ENCODE data around the gene OMP.

OMP gene

GRCh38 chr11:77081976-77082836 lies 20.4 kb upstream of the OMP start:
- no peak for DNase-seq (ENCODE audit: low read depth)
- H3K4me3 ChIP-seq (ENCODE audit: low read depth, low read length): no peak overlapping the region
- no peak for TF ChIP-seq CTCF (IDR thresholded peaks at IDR 0.05; ENCODE audit: low read depth, low read length, missing control alignments)

- no peak for TF ChIP-seq CTCF (IDR thresholded peaks at IDR 0.05; ENCODE audit: low read depth, low read length, missing control alignments)
- no peak overlapping the region for H3K4me3 ChIP-seq (ENCODE audit: low read depth, low read length)
- DNase-seq (ENCODE audit: low read depth): no peak
These were observed 19.6 kb upstream of the OMP start for GRCh38 chr11:77082838-77083565.

GRCh38 chr11:77083566-77084245 lies 18.9 kb upstream of the OMP start:
- TF ChIP-seq CTCF (IDR thresholded peaks at IDR 0.05; ENCODE audit: low read depth, low read length, missing control alignments): no peak
- no peak overlapping the region for H3K4me3 ChIP-seq (ENCODE audit: low read depth, low read length)
- no peak for DNase-seq (ENCODE audit: low read depth)

GRCh38 chr11:77084581-77085191 lies 18.0 kb upstream of the OMP start:
- no peak for DNase-seq (ENCODE audit: low read depth)
- no peak overlapping the region for H3K4me3 ChIP-seq (ENCODE audit: low read depth, low read length)
- TF ChIP-seq CTCF (IDR thresholded peaks at IDR 0.05; ENCODE audit: low read depth, low read length, missing control alignments): no peak

- no peak overlapping the region for H3K4me3 ChIP-seq (ENCODE audit: low read depth, low read length)
- TF ChIP-seq CTCF (IDR thresholded peaks at IDR 0.05; ENCODE audit: low read depth, low read length, missing control alignments): no peak
- no peak for DNase-seq (ENCODE audit: low read depth)
These were observed 17.0 kb upstream of the OMP start for GRCh38 chr11:77085652-77086051.

- H3K4me3 ChIP-seq (ENCODE audit: low read depth, low read length): no peak overlapping the region
- no peak for TF ChIP-seq CTCF (IDR thresholded peaks at IDR 0.05; ENCODE audit: low read depth, low read length, missing control alignments)
- no peak for DNase-seq (ENCODE audit: low read depth)
These were observed 15.8 kb upstream of the OMP start for GRCh38 chr11:77086521-77087472.
